ENCODE measurements around the gene B4GALT1.

Gene B4GALT1

DNA sequence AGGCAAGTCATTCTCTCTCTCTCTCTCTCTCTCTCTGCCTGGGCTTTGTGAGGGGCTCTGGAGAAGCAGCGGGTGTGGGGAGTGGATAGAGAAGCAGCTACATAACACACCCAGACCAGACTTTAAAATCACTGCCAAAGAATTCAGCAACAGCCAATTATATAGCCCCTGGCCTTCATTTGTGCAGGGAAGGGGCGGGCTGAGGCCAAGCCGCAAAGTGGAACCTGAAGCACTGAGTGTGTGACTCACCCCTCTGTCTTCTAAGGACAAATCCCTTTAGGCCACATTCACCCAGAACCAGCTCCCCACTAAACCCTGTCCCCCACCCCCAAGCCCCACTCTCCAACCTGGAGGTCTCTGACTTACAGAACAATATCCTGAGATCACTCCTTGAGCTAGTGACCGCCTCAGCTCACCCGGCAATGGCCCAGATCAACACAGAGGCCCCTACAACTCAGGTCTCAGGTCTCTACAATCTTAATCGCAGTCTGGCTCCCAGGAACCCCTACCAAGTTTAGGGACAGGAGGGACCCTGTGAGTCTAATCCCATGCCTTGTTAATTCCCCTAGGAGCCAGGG lies 6.0 kb downstream of the B4GALT1 start:
- DNase-seq = peak; percentile 50

GRCh38 chr9:33160446-33160845 lies 6.7 kb downstream of the B4GALT1 start:
- DNase-seq = peak; percentile 31

- DNase-seq = peak; percentile 70
Measured at GRCh38 chr9:33159777-33160127, 7.4 kb downstream of the B4GALT1 start.

DNA sequence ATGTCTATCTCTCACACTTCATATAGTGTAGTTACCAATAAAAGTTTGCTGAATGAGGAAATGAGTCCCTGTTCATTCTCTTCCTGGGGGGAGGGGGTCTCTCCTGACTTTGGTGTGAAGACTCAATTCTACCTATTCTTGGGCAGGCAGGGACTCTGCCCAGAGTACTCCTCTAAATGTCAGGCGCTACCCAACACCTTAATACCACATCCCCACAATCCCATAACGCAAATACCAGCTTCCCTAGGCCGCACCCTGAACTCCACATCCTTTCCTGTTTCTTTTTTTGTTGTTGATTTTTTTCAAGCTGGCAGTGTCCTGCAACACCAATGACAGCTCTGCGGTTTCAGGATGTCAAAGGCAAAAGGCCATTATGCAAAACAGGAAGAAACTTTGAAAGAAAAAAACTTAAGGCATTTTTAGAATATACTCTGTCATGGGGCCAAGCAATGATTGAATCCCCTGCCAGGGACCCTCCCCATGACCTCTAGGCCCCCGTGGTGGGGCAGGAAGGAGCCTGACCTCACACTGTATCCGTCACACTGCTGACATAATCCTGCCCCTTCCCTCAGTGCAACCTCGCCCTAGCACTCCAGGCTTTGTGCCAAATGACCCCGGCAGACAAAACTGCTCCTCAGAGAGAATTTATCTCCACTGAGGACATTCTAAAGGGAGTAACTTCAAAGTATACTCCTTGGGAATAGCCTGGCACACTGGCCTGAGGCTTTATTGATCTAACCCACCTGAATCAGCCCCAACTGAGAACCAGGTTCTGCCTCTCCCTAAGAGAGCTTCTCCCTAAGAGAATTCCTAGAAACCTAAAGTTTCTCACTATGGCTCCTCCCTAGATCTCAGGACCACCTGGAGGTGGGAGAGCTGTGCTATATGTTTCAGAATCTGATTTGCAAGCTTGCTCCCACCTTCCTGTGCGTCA lies 8.0 kb downstream of the B4GALT1 start:
- DNase-seq = no peak

GRCh38 chr9:33157960-33158842 lies 8.9 kb downstream of the B4GALT1 start:
- no peak for DNase-seq

- DNase-seq = no peak
Measured at GRCh38 chr9:33155393-33155792, 11.7 kb downstream of the B4GALT1 start.

- no peak for DNase-seq
Measured at GRCh38 chr9:33154371-33154770, 12.8 kb downstream of the B4GALT1 start.

DNA sequence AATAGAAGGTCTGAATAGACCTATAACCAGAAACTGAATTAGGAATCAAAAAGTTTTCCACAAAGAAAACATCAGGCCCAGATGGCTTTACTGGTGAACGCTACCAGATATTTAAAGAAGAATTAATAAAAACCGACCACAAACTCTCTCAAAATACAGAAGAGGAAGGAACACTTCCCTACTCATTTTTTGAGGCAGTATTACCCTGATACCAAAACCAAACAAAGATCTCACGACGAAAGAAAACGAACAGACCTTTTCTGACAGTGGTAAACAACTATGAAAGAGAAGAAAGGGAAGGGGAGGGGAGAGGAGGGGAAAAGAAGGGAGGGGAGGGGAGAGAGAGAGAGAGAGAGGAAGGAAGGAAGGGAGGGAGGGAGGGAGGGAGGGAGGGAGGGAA lies 13.5 kb downstream of the B4GALT1 start:
- no peak for DNase-seq

DNA sequence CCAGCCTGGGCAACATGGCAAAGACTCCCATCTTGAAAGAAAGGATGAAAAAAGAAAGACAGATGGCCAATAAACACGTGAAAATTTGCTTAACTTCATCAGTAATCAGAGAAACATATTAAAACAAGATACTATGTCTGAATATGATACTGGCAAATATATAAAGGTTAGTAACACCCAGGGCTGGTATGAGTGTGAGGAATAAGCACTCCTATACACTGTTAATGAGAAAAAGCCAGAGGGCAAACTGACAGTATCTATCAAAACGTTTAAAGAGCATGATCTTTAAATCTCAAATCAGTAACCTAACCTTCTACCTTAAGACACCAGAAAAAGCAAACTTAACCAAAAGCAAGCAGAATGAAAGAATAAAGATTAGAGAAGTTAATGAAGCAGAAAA lies 14.1 kb downstream of the B4GALT1 start:
- DNase-seq = no peak

GRCh38 chr9:33151601-33152000 lies 15.5 kb downstream of the B4GALT1 start:
- no peak for DNase-seq

DNA sequence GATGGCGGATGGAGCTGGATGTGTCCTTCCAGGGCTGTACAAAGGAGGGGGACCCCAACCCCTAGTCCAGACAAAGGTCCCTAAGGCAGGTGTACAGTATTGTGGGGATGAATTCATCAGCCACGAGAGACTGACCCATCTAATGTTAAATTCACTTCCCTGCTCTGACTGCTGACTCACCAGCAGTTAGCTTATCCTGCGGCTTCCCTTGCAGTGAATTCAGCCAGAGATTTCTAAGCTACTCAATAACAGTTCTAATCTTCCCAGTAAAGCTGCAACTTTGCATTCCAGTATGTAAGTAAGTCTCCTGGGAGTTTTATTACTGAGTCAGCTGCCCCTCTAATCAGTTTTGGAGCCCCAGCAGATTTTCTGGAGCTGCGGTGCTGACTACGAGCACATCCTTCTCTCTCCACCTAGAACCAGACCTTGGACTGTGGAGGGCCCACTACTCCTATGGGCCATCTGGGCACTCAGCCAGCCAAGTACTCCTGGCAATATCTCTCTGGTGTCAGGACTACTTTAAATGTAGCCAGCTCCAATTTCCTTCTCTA lies 16.1 kb downstream of the B4GALT1 start:
- no peak for DNase-seq

GRCh38 chr9:33148367-33149014 lies 18.6 kb downstream of the B4GALT1 start:
- DNase-seq = no peak

GRCh38 chr9:33147416-33148169 lies 19.5 kb downstream of the B4GALT1 start:
- DNase-seq = no peak

GRCh38 chr9:33146298-33146697 lies 20.8 kb downstream of the B4GALT1 start:
- DNase-seq = no peak

GRCh38 chr9:33144551-33144950 lies 22.6 kb downstream of the B4GALT1 start:
- no peak for DNase-seq

DNA sequence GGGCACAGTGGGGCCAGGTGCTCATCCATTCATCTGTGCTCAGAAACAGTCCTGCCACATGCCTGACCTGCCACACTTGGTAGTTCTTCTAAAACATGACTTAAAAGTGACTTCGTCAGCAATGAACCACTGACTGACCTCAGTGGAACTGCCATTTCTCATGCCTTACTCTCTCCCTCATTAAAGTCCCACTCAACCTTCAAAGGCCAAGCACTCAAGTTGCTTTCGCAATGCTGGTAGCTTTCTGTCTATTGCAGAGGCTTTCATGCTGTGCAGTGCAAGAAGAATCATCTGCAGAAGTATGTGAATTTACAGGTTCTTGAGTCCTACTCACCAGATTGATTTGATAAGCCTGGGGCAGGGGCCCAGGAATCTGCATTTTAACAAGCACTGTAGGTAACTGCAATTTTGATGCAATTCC lies 23.9 kb downstream of the B4GALT1 start:
- no peak for DNase-seq

- no peak for DNase-seq
Measured at GRCh38 chr9:33142535-33142934, 24.6 kb downstream of the B4GALT1 start.

DNA sequence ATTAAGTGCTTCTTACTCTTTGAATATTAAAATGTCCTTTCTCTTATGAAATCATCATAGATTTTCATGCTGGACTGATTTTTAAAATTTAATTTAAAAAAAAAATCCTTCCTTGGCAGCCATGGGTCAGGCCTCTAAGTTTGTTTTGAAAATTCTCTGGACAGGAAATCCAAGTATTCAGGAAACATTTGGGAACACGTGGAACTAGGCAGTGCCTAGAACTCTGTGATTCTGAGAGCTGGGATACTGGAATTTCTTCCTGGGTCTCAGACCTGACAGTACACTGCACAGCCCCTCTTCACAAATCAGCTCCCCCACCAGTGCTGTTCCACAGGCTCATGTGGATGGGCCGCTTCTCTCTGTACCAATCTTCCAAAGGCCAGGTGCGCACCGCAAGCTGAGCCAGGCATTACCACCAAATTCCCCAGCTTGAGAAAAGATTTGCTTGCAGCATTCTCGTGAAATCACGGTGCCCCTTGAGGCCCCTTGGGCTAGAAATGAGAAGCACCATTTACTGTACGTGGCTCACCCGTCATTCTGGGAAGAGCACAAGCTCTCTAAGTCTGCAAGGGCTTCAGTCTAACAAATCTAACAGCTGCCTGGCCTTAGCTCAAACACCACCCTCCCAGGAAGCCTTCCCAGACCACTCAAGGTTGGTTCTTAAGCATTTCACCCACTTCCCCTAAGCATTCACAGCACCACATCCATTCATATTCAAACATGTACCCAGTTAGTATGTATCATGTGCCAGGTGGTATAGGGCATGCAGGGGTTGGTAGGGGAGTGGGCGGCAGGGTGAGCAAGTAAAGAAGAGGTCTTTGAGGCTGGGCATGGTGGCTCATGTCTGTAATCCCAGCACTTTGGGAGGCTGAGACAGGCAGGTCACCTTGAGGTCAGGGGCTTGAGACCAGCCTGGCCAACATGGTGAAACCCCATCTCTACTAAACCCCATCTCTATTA lies 26.5 kb downstream of the B4GALT1 start:
- peak; percentile 44 for DNase-seq

DNA sequence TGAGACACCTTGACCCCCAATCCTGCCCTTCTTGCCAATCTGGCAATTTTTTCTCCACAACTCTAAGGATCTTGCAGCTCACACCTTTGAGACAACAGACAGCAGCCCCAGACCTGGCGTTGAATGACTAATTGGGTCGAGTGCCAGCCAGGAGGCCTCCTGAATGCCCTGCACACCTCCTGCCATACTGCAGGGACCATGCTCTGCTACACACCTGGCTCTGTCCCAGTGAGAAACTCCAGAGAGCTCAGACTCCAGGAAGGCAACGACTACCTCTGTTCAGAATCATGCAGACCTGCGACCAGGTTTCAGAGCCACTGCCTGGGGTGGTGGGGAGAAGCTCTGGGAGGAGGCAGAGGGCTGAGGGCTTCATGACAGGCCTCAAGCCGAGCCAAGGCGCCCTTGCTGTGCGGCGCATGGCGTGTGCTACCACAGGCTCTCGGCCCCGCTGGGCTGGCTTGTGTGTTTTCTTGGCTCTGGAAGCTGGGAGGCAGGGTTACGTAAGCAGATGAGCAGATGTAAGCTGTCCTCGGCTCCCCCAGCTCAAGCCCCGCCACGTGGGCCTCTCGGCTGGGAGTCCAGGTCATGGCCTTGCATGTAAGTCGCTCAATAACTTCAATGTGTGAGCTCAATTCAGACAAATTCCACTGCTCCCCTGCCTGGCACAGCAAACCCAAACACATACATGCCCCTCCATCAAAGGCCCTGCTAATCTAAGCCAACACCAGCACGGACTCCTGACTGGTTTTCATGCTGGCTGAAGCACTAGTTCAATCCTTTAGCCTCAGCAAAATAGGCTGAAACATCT lies 27.5 kb downstream of the B4GALT1 start:
- DNase-seq = no peak

- DNase-seq = no peak
Measured at GRCh38 chr9:33138768-33139167, 28.4 kb downstream of the B4GALT1 start.
